PC-9 (cell line): ENCODE data around the gene KDM1A. TPM values are rescaled to one million over a fixed set of nuclear protein-coding genes. Genes with fewer than 3 reads are reported as not detected.

Experiments
- BruUV-seq: library from RNA; stranded (reverse); fragments of 400-500 nt; replicated peaks from 2 replicates; lab custom pipeline; 2021; lab: Mats Ljungman, UMichigan
- CTCF ChIA-PET: fragments of 300-600 bp; sonication (Branson Sonifier 250); formaldehyde crosslinking; loops from one replicate; lab custom pipeline; 2022; ENCODE audit warnings: antibody characterized with exemption; lab: Charles Lee
- POLR2A ChIA-PET: fragments of 300-600 bp; sonication (Branson Sonifier 250); formaldehyde crosslinking; loops from one replicate; lab custom pipeline; 2022; ENCODE audit warnings: antibody characterized with exemption; ENCODE audit not compliant: unreplicated experiment; lab: Charles Lee
- DNase-seq, 2 experiments: peaks; one replicate each; pipeline versions ENCODE4 v3.0.0 to v3.0.0-alpha.2; 2015 to 2022; ENCODE audit warnings: mixed read lengths in 1 of 2
- H2AFZ ChIP-seq: fragments of 200-600 bp; sonication (generic); 2 replicates; pipeline ENCODE4 v1.8.1; 2017; ENCODE audit warnings: antibody characterized with exemption
- H3F3A ChIP-seq: fragments of 200-600 bp; sonication (generic); 2 replicates; pipeline ENCODE4 v1.8.1; 2017; ENCODE audit warnings: antibody characterized with exemption, mild to moderate bottlenecking, low read depth; ENCODE audit not compliant: insufficient read depth
- H3K27ac ChIP-seq: fragments of 200-600 bp; sonication (generic); 2 replicates; pipeline ENCODE4 v1.6.1; 2016; ENCODE audit warnings: mixed run types
- H3K27me3 ChIP-seq: fragments of 200-600 bp; sonication (generic); 2 replicates; pipeline ENCODE4 v1.6.1; 2016; ENCODE audit warnings: low read depth, mixed run types; ENCODE audit not compliant: insufficient read depth
- H3K36me3 ChIP-seq: fragments of 200-600 bp; sonication (generic); 2 replicates; pipeline ENCODE4 v1.6.1; 2016; ENCODE audit warnings: low read depth, mixed run types
- H3K4me1 ChIP-seq: fragments of 200-600 bp; sonication (generic); replicated peaks from 2 replicates; pipeline ENCODE4 v1.6.1; 2016; ENCODE audit warnings: mixed run types; ENCODE audit not compliant: insufficient read depth
- H3K4me2 ChIP-seq: fragments of 200-600 bp; sonication (generic); 2 replicates; pipeline ENCODE4 v1.6.1; 2017; ENCODE audit warnings: mixed run types
- H3K4me3 ChIP-seq: fragments of 200-600 bp; sonication (generic); 2 replicates; pipeline ENCODE4 v1.6.1; 2016; ENCODE audit warnings: mixed run types
- H3K79me2 ChIP-seq: fragments of 200-600 bp; sonication (generic); 2 replicates; pipeline ENCODE4 v1.6.1; 2017; ENCODE audit warnings: low read depth, mixed run types
- H3K9me2 ChIP-seq: fragments of 200-600 bp; sonication (generic); 2 replicates; pipeline ENCODE4 v1.8.1; 2017; ENCODE audit warnings: mild to moderate bottlenecking; ENCODE audit not compliant: insufficient read depth
- H3K9me3 ChIP-seq: fragments of 200-600 bp; sonication (generic); 2 replicates; pipeline ENCODE4 v1.8.1; 2016; ENCODE audit warnings: low read depth; ENCODE audit not compliant: insufficient read depth
- H4K20me1 ChIP-seq: fragments of 200-600 bp; sonication (generic); 2 replicates; pipeline ENCODE4 v1.8.1; 2017; ENCODE audit not compliant: insufficient read depth
- EZH2 ChIP-seq: fragments of 200-600 bp; sonication (generic); IDR thresholded peaks from 2 replicates; pipeline ENCODE4 v1.8.0; 2017; ENCODE audit warnings: antibody characterized with exemption, low read depth
- intact Hi-C: fragments of 100-400 bp; cut with micrococcal nuclease; formaldehyde crosslinking; loops from one replicate; pipeline ENCODE4 v1.10.0; 2022; ENCODE audit not compliant: unreplicated experiment
- total RNA-seq: library from RNA; stranded (reverse); gene quantifications from 2 replicates; pipeline ENCODE4 v1.2.3, GENCODE V29; 2021
- TF ChIP-seq, protein P1 (sequence below): fragments of 200-600 bp; sonication (generic); conservative IDR thresholded peaks from 2 replicates; pipeline ENCODE4 v1.6.1; 2017; ENCODE audit warnings: mixed run types, antibody characterized with exemption, mild to moderate bottlenecking, moderate library complexity

The KDM1A gene
- total RNA-seq, 1 experiment from 2014 or later, result 213 TPM

- Histone ChIP-seq H2AFZ (no peak overlapping the region), H3K36me3 (peaks cover 41% of the 10 kb centered on the region), H3K4me1 (no peaks in the 10 kb centered on the region), H3K4me2 (no peak overlapping the region), H3K4me3 (no peak overlapping the region), H3K79me2 (0 out of 2 replicates have a peak, but pooled peaks cover 18% of the 10 kb centered on the region), H3K27ac (no peak overlapping the region), H3F3A (peaks cover 93% of the 10 kb centered on the region), H3K27me3 (no peaks in the 10 kb centered on the region), H3K9me3 (no peaks in the 10 kb centered on the region), H3K9me2 (no peaks in the 10 kb centered on the region), H4K20me1 (no peaks in the 10 kb centered on the region; the same call in 1 of the 2 replicates)
- intact Hi-C loops, result loop anchor here (5.0 kb wide), 2 partner anchors 104 to 461 kb away; no protein-coding TSS in a partner anchor
- no peak for DNase-seq
- CTCF ChIA-PET, result no interaction called here
- TF ChIP-seq EZH2, result no peak
- TF ChIP-seq, protein P1, sequence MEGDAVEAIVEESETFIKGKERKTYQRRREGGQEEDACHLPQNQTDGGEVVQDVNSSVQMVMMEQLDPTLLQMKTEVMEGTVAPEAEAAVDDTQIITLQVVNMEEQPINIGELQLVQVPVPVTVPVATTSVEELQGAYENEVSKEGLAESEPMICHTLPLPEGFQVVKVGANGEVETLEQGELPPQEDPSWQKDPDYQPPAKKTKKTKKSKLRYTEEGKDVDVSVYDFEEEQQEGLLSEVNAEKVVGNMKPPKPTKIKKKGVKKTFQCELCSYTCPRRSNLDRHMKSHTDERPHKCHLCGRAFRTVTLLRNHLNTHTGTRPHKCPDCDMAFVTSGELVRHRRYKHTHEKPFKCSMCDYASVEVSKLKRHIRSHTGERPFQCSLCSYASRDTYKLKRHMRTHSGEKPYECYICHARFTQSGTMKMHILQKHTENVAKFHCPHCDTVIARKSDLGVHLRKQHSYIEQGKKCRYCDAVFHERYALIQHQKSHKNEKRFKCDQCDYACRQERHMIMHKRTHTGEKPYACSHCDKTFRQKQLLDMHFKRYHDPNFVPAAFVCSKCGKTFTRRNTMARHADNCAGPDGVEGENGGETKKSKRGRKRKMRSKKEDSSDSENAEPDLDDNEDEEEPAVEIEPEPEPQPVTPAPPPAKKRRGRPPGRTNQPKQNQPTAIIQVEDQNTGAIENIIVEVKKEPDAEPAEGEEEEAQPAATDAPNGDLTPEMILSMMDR, result no peak
- POLR2A ChIA-PET, result no interaction called here
- no TSS peak for BruUV-seq
These were observed 61.6 kb downstream of the KDM1A start for GRCh38 chr1:23080885-23081284.

DNA sequence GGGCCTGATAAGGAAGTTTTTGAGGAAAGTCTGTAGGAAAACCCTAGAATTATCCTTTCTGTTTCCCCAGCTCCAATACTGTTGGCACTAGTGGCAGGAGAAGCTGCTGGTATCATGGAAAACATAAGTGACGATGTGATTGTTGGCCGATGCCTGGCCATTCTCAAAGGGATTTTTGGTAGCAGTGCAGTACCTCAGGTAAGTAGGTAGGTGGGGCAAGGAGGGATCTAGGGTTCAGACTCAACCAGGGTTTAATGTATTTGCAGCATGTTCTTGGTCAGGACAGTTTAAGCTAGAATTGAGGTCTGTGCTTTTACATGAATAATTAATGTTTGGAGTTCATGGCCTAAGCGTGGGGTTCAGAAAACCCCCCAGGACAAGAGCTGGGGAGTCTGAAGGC lies 62.1 kb downstream of the KDM1A start:
- H3K9me3 ChIP-seq, result no peaks in the 10 kb centered on the region
- no peak overlapping the region for H3K27ac ChIP-seq
- H3K27me3 ChIP-seq, result no peaks in the 10 kb centered on the region
- 0 out of 2 replicates have a peak, but pooled peaks cover 15% of the 10 kb centered on the region for H3K79me2 ChIP-seq
- no peak overlapping the region for H2AFZ ChIP-seq
- no peaks in the 10 kb centered on the region; the same call in 1 of the 2 replicates for H4K20me1 ChIP-seq
- H3K4me1 ChIP-seq, result no peaks in the 10 kb centered on the region
- peaks cover 37% of the 10 kb centered on the region for H3K36me3 ChIP-seq
- BruUV-seq, result no TSS peak
- H3K4me2 ChIP-seq, result no peak overlapping the region
- CTCF ChIA-PET, result no interaction called here
- H3K9me2 ChIP-seq, result no peaks in the 10 kb centered on the region
- intact Hi-C loops, result loop anchor here (5.0 kb wide), 2 partner anchors 104 to 461 kb away; no protein-coding TSS in a partner anchor
- TF ChIP-seq EZH2, result no peak
- TF ChIP-seq, protein P1, result peak; percentile 53
- POLR2A ChIA-PET, result interaction anchor here (0.5 kb wide), 1 partner anchor 235 kb away, joined by 3 read pairs; no protein-coding TSS in a partner anchor
- peaks cover 93% of the 10 kb centered on the region for H3F3A ChIP-seq
- DNase-seq, result no peak
- H3K4me3 ChIP-seq, result no peak overlapping the region

DNA sequence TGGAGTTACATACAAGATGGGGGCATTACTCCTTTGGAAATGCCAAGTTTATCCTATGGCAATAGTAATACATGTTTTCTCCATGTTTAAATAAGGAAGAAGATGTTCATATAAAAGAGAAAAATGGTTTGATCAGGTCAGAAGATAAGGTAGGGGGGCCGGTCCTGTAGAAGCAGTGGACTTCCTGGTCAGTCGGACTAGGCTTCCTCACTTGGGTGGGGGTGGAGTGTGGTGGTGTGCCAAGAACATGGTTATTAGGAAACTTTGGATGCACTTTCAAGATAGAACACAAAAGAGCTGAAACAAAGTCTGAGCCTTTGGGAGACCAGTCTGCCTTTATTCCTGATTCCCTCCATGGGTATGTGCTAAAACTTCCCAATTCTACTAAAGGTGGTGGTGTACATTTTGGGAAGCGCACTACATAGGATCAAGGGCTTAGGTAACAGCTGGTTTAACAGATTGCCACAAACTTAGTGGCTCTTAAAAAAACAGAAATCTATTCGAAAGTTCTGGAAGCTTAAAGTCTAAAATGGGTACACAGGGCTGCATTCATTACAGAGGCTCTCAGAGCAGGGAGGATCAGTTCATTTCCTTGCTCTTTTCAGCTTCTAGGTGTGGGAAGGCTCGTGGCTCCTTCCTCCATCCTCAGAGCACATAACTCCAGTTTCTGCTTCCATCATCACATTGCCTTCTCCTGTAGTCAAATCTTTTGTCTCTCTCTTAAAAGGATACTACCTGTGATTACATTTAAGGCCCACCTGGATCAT lies 64.6 kb downstream of the KDM1A start:
- no peak for DNase-seq
- intact Hi-C loops, result loop anchor here (5.0 kb wide), 2 partner anchors 107 to 458 kb away; no protein-coding TSS in a partner anchor
- TF ChIP-seq EZH2, result no peak
- no TSS peak for BruUV-seq
- Histone ChIP-seq H3K27me3 (no peaks in the 10 kb centered on the region), H3K4me3 (no peak overlapping the region), H4K20me1 (no peaks in the 10 kb centered on the region; the same call in 1 of the 2 replicates), H3K9me2 (no peaks in the 10 kb centered on the region), H3K4me2 (no peak overlapping the region), H3F3A (peaks cover 94% of the 10 kb centered on the region), H3K9me3 (no peaks in the 10 kb centered on the region), H3K4me1 (no peaks in the 10 kb centered on the region), H3K36me3 (peaks cover 33% of the 10 kb centered on the region; the same call in 1 of the 2 replicates), H3K27ac (no peak overlapping the region), H2AFZ (no peak overlapping the region), H3K79me2 (0 out of 2 replicates have a peak, but pooled peaks cover 9% of the 10 kb centered on the region)
- CTCF ChIA-PET, result no interaction called here
- POLR2A ChIA-PET, result no interaction called here
